GM21423 (cell line): ENCODE data around the gene ONECUT3.
"Not testable (repeated sequence)": the region's sequence is repeated elsewhere in the genome, so short reads cannot be mapped to it uniquely, and the experiment has no call there.

Source experiments
- ATAC-seq: cut with Tn5 transposase; IDR thresholded peaks from one replicate; pipeline ENCODE4 v1.9.1; 2021; ENCODE audit warnings: mild to moderate bottlenecking, moderate library complexity; ENCODE audit not compliant: unreplicated experiment

Gene ONECUT3

DNA sequence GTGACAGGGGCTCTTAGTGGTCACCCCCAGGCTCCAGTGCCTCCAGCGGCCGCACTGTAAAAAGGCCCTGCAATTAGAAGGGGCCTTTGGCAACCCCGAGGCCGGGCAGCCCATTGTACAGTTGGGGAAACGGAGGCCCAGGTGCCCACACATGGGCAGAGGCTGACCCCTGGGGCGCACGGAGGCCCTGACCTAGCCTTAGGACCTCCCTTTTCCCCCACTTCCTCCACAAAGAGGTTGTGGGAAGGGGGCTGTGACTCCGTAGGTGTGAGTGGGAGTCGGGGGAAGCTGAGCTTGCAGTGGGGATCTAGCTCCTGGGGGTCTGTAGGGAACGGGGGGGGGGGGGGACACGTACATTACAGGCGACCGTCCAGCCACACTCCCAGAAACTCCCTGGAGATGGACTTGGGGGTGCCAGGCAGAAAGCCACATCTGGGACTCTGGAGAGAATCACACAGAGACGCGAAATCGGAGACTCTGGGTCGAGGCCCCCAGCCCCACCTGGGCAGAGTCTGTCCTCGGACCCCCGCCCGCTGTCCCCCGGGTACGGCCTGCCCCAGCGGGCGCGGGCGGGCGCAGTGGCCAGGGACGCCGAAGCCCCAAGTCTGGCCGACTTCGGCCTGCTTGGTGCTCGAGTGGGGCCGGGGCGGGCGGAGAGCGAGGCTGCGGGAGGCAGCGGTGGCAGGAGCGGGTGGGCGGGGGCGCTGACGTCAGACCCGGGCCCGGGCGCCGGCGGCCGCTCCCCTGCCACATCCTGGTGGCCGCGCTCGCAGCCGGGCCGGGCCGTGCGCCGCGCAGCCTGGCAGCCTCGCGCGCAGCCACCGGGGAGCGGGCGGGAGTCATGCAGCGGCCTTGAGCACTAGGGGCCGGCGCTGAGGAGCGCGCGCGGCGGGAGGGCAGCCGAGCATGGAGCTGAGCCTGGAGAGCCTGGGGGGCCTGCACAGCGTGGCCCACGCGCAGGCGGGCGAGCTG lies at the start of gene ONECUT3:
Gene ONECUT3 (plus strand): TSS at position 750 of the 972 bp plus-strand sequence. CDS start 157 bp downstream, at position 907.
- ATAC-seq = no peak

DNA sequence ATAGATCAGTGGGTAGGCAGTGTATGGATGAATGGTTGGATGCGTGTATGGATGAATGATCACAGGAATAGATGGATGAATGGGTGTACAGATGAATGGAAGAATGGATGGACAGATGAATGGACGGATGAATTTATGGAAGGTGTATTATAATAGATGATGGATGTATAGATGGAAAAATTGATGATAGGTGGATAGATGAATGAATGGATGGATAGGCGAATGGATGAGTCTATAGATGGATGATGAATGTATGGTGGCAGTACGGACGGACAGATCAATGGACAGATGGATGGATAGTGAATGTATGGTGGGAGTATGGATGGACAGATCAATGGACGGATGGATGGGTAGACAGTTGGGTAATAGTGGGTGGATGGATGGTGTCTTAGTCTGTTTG lies 49.0 kb upstream of the ONECUT3 start:
- no peak for ATAC-seq

DNA sequence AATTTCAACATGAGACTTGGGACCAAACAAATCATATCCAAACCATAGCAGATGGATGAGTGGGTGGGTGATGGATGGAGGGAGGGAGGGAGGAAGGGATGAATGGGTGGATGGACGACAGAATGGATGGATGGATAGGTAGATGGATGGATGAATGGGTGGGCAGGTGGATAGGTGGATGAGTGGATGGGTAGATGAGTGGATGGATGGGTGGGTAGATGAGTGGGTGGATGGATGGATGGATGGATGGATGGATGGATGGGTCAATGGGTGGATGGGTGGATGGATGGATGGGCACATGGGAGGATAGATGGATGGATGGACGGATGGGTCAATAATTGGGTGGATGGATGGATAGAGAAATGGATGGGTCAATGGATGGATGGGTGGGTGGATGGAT lies 47.9 kb upstream of the ONECUT3 start:
- ATAC-seq = no peak

DNA sequence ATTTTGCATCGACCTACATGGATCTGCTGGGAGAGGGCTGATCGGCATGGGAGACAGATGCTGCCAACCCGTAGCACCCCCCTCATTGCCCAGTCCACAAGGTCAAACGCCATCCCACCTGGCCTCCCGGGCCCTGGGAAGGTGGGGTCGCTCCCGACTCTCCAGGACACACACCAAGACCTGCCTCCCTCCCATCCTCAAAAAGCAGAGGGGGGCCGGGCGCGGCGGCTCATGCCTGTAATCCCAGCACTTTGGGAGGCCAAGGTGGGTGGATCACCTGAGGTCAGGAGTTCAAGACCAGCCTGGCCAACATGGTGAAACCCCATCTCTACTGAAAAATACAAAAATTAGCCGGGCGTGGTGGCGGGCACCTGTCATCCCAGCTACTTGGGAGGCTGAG lies 46.7 kb upstream of the ONECUT3 start:
- ATAC-seq = not testable (repeated sequence)

DNA sequence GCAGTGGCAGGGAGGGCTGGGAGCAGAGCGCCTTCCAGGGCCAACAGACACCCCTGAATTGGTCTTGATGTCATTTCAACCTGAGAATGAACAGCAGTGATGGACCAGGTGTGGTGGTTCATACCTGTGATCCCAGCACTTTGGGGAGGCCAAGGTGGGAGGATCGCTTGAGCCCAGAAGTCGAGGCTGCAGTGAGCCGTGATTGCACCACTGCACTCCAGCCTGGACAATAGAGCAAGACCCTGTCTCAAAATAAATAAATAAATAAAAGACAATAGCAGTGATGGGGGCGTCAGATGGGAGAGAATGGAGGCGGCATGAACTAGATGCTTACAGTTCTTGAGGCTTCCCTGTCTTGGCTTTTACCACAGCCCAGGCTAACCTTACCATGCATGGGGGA lies 46.1 kb upstream of the ONECUT3 start:
- ATAC-seq = no peak

DNA sequence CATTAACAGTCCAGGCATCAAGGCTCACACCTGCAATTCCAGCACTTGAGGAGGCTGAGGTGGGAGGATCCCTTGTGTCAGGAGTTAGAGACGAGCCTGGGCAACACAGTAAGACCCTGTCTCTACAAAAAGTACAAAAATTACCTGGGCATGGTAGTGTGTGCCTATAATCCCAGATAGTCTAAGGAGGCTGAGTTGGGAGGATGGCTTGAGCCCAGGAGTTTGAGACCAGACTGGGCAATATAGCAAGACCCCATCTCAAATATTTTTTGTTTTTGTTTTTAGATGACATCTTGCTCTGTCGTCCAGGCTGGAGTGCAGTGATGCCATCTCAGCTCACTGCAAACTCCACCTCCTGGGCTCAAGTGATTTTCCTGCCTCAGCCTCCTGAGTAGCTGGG lies 40.1 kb upstream of the ONECUT3 start:
- no peak for ATAC-seq

DNA sequence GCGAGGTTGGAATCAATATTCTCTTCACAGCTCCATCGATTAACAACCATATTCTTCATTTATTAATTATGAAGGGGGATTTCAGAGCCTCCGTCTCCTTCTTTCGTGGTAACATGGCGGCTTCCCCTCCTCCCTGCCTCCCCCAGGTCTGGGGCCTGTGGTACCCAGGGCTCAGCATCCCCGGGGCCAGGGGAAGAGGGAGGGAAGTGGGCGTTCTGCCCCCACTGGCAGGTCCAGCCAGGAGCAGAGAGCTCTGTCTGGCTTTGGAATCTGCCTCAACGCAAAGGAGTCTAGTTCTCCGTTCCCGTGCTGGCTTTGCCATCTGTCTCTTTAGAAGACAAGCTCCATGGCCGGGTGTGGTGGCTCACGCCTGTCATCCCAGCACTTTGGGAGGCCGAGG lies 37.8 kb upstream of the ONECUT3 start:
- ATAC-seq = no peak

DNA sequence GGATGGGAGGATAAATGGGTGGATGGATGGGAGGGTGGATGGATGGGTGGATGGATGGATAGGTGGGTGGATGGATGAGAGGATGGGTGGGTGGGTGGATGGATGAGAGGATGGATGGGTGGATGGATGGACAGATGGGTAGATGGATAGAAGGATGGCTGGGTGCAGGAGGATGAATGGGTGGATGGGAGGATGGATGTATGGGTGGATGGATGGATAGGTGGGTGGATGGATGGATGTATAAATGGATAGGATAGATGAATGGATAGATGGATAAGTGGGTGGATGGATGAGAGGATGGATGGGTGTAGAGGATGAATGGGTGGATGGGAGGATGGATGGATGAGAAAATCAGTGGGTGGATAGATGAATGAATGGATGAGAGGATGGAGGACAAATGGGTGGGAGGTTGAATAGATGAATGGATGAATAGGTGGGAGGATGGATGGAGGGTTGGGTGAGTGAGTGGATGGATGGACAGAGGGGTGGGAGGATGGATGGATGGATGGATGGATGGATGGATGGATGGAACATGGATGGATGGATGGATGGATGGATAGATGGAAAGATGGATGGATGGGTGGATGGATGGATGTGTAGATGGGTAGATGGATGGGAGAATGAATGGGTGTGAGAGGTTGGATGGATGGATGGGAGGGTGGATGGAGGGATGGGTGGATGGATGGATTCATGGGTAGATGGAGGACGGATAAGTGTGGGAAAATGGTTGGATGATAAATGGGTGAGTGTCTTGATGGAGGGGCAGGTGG lies 35.9 kb upstream of the ONECUT3 start:
- no peak for ATAC-seq

DNA sequence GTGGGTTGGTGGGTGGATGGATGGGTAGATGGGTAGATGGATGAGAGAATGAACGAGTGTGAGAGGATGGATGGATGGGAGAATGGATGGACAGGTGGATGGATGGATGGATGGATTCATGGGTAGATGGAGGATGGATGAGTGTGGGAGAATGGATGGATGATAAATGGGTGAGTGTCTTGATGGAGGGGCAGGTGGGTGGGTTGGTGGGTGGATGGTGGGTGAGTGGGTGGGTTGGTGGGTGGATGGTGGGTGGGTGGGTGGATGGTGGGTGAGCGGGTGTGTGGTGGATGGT lies 35.4 kb upstream of the ONECUT3 start:
- no peak for ATAC-seq

DNA sequence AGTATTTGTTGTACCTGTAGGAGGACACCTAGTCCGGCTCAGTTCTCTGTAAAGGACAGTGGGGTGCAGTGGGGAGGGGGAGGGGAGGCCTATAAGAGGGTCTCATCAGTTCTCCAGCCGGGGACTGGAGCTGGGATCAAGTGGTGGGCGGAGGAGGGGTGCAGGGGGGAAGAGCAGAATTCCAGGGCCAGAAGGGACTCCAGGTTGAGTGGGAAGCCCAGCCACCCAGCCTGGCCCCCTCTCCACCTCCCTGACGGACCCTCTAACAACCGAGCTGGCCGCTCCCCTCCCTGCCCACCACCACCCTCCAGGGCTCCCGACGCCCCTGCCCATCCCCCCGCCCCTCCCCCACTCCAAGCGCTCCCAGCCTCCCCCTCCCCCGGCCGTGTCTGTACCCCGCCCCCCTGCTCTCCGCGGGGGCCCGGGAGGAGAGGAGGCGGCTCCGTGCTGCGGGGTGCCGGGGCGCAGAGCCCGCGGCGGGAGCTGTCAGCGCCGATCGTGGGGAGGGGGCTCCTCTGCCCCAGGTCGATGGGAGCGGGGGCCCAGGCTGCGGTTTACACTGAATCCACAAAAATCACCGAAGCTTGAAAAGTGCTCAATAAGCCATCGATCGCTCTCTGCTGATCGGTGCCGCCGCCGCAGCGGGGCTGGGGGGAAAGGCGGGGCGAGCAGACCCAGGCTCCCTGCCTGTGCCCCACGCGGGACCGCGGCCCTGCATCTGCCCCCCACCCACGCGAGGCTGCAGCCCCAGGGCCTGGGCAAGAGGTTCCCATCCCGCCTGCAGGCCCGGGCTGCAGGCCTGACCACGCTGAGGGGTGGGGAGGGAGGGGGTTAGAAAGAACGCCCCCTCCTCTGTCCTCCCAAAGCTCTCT lies 34.6 kb upstream of the ONECUT3 start:
- ATAC-seq = no peak

DNA sequence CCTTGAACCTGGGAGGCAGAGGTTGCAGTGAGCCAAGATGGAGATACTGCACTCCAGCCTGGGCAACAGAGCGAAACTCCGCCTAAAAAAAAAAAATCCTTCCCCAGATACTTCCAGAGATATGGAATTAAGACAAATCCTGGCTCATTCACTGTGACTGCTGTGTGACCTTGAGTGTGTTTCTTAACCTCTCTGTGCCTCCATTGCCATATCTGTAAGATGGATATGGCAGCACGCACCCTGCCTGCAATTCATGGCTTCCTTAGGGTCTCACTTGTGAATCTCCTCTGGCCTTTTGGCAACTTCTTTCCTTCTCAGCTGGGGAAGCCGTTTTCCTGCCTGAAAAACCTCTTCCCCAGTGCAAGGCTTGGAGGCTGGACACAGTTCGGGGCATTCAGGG lies 33.8 kb upstream of the ONECUT3 start:
- no peak for ATAC-seq

DNA sequence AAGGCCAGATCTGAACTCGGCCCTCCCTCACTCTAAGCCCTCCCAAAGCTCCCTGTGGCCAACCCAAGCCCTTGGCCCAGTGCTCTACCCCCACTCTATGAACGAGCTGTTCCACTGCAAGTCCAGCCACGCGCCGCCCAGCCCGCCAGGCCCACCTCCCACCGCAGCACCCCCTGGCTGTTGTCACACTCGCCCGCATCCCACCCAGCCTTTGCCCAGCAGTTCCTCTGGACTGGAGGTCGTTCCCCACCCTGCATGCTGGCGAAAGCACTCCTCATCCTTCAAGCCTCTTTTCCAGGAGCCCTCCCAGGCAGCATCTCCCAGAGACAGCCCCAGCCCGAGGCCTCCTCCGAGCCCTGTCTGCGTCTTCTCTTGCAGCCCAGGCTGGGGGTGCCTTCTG lies 33.1 kb upstream of the ONECUT3 start:
- no peak for ATAC-seq

DNA sequence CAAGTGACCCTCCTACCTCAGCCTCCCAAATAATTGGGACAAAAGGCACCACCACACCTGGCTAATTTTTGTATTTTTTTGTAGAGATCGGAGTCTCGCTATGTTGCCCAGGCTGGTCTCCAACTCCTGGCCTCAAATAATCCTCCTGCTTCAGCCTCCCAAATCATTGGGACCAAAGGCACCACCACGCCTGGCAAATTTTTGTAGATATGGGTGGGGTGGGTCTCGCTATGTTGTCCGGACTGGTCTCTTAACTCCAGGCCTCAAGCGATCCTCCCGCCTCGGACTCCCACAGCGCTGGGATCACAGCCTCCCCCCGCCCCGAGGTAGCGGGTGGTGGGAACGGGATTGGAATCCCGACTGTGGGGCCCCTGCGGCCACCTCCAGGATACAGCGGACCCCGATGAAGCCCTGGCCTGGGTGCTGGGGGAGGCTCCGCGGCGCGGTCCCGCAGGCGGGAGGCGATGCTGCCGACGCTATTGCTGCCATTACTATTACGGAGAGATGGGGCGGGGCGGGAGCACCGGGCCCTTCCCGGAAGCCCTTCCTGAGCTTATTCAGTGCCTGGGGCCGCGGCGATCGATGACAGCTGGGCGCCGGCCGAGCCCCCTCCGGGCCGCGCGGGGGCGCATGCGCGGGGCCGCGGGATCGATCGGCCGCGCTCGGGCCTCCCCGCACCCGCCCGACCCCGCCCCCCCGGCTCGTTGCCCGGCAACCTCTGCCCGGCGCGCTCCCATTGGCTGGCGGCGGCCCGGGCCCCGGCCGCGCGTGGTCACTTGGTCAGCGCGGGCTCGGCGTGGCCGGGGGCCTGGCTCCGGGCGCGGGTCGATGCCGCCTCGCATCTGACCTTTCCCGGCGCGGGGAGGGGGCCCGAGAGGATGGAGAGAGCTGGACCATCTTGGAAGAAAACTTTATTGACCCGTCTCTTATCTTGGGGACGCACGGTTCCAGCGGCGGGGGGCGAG lies 27.9 kb upstream of the ONECUT3 start:
- ATAC-seq = no peak

DNA sequence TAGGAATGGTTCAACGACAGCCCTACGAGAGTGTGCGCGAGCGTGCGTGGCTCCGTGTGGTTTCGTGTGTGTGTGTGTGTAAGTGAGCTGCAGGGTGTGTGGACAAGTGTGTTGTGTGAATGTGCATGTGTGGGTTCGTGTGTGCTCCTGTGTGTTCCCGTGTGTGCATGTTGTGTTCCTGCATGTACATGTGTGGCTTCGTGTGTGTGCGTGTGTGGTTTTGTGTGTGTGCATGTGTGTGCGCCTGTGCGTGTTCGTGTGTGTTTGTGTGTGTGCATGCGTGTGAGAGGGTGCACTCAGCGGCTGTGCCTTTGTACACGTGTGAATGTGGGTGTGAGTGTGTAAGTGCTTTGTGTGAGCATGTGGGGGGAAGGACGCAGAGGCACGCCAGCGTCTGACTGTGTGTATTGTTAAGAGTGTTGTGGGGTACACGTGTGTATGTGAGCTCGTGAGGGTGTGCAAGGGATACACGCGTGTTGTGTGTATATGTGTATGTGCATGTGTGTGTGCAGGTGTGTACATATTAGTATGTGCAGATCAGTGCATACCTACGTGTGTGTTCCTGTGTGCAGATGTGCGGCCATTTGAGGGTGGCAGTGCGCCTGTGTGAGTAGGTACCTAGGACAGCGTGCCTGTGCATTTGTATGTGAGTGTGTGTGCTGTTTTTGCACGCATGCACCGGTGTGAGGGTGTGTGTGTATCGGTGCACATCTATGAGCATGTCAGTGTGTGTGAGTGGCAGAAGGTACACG lies 24.3 kb upstream of the ONECUT3 start:
- ATAC-seq = no peak

DNA sequence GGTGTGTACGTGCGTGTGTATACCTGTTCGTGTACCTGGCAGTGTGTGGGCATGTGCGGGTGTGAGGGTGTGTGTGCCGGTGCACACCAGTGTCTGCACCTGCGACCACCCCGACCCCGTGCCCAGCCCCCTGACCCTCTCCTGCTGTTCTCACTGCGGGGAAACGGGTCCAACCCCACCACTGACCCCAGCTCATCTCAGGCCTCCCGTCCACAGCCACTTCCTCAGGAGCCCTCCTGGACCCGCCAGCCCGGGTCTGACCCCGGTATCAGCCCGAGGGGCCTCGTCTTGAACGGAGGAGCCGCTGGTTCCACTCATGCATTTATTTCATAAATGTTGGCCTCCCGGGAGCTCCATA lies 23.8 kb upstream of the ONECUT3 start:
- no peak for ATAC-seq

DNA sequence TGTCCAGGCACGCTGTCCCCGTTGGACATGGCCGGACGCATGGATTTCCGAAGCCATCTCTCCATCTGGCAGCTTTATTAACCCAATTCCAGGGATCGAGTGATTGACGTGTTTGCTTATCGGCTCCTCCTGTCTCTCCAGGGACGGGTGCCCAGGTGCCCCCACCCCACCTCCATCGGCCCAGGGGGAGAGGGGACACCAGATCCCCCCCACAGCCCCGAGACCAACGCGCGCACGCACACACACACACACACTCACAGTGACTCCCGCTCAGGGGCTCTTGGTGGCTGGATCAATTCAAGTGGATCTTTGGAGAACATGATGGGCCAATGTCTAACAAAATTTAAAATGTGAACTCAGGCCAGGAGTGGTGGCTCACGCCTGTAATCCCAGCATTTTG lies 23.1 kb upstream of the ONECUT3 start:
- ATAC-seq = no peak

DNA sequence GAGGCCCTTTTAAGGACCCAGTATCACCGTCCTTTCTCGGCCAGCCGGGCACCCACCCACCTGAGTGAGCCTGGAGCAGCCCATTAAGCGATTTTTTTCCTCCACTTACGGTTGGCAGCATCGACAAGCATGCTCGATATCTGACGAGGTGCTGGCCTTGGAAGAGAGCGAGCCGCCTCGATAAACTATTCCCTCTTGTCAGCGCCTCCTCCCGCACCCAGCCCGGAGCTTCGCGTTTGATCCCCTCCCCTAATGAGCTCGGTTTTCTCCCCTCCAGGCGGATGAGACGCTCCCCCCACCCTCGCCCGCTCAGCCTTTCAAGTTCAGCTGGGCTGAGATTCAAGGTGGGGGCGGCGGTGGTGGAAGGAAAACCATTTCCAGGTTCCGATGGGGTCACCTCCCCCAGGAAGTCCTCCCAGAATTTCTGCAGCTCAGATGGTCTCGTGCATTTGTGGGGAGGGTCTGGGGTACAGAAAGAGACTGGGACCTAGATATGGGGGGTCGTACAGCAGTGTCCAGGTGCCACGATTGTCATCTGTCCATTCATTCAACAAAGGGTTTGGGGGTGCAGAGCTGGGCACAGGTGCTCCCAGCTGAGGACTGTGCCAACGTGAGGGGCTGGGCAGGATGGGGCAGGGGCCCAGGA lies 18.9 kb upstream of the ONECUT3 start:
- no peak for ATAC-seq

DNA sequence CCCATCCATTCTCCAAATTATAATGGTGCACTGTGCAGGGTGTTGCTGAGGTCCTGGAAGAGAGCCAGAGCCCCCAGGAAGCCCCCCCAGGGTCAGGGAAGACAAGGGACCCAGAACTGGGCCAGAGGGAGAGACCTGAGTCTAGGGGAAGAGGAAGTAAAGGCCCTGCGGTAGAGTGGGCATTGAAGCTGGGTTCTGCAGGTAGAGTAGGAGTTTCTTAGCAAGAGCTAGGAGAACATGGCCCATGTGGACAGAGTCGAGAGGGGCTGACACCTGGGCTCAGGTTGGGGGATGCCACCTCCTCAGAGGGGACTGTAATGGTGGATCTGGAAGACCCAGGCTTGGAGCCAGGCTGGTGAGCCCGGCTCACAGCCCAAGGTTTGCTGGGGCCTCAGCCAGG lies 17.0 kb upstream of the ONECUT3 start:
- no peak for ATAC-seq

DNA sequence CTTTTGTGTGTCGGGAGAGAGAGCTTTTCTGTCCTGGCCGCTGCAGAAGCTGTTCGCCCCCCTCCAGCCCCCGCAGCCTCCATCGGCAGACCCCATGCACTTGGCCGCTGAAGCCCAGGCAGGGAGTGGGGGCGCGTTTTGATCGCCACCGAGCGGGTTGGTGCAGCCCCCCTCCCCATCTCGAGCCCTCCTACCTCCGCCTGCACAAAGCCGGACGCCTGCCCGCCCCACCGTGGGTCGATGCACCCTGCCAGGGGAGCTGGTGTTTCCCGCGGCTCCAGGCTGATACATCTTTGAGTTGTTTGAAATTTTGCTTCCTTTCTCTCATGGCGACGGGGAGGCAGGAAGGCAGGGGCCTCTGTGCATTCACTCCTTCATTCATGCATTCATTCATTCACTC lies 16.4 kb upstream of the ONECUT3 start:
- ATAC-seq = no peak
